Activated T-cell treated with anti-CD3 and anti-CD28 coated beads for 24 hours (primary cell): ENCODE measurements around the gene ADCY2.

Source experiments
- DNase-seq: peaks from one replicate; pipeline ENCODE4 v3.0.0-alpha.2; 2020; ENCODE audit warnings: low read depth

ADCY2 gene

GRCh38 chr5:7834982-7835381 is 439.0 kb downstream of the ADCY2 start:
- no peak for DNase-seq

GRCh38 chr5:7837403-7837802 is 441.5 kb downstream of the ADCY2 start:
- DNase-seq: no peak

GRCh38 chr5:7842531-7842930 is 446.6 kb downstream of the ADCY2 start:
- DNase-seq: no peak

- DNase-seq: no peak
These were observed 449.0 kb downstream of the ADCY2 start for GRCh38 chr5:7844901-7845300.

- DNase-seq: no peak
These were observed 449.6 kb downstream of the ADCY2 start for GRCh38 chr5:7845557-7845956.

- no peak for DNase-seq
These were observed 450.4 kb downstream of the ADCY2 start for GRCh38 chr5:7846327-7846726.

- no peak for DNase-seq
These were observed 452.4 kb downstream of the ADCY2 start for GRCh38 chr5:7848296-7848695.

GRCh38 chr5:7849681-7850394 is 453.9 kb downstream of the ADCY2 start:
- DNase-seq: no peak

GRCh38 chr5:7850395-7851239 is 454.7 kb downstream of the ADCY2 start, which contains the start of gene CFAP90:
CFAP90 (minus strand) TSS chr5:7851133; CDS start chr5:7851021, 112 bp downstream.
- no peak for DNase-seq

GRCh38 chr5:7851240-7851592 is 455.3 kb downstream of the ADCY2 start:
- no peak for DNase-seq

GRCh38 chr5:7851617-7852289 is 455.8 kb downstream of the ADCY2 start:
- DNase-seq: no peak

- DNase-seq: no peak
These were observed 456.6 kb downstream of the ADCY2 start for GRCh38 chr5:7852542-7852941.

GRCh38 chr5:7852988-7853387 is 457.1 kb downstream of the ADCY2 start:
- DNase-seq: no peak

GRCh38 chr5:7855611-7856010 is 459.7 kb downstream of the ADCY2 start:
- DNase-seq: no peak

- no peak for DNase-seq
These were observed 460.9 kb downstream of the ADCY2 start for GRCh38 chr5:7856855-7857254.

- DNase-seq: no peak
These were observed 461.4 kb downstream of the ADCY2 start for GRCh38 chr5:7857361-7857760.

GRCh38 chr5:7857926-7858632 is 462.1 kb downstream of the ADCY2 start:
- DNase-seq: no peak

- DNase-seq: no peak
These were observed 470.3 kb downstream of the ADCY2 start for GRCh38 chr5:7866196-7866595.

- no peak for DNase-seq
These were observed 471.3 kb downstream of the ADCY2 start for GRCh38 chr5:7867260-7867659.

GRCh38 chr5:7868427-7868772 is 472.5 kb downstream of the ADCY2 start:
- no peak for DNase-seq

GRCh38 chr5:7868773-7869473 is 473.0 kb downstream of the ADCY2 start, which contains the start of the genes FASTKD3 and MTRR:
FASTKD3 (minus strand) TSS chr5:7869031; CDS start chr5:7868083, 948 bp downstream.
MTRR (plus strand) TSS chr5:7869148; CDS start chr5:7870795, 1,647 bp downstream.
- DNase-seq: peak; percentile 85
